ENCODE data around the gene ENPP7.
"Not testable (repeated sequence)": the region's sequence is repeated elsewhere in the genome, so short reads cannot be mapped to it uniquely, and the experiment has no call there.

ENPP7 gene

GRCh38 chr17:79749156-79749815 lies 18.5 kb downstream of the ENPP7 start:
- no peak for DNase-seq (ENCODE audit: low read depth)

DNA sequence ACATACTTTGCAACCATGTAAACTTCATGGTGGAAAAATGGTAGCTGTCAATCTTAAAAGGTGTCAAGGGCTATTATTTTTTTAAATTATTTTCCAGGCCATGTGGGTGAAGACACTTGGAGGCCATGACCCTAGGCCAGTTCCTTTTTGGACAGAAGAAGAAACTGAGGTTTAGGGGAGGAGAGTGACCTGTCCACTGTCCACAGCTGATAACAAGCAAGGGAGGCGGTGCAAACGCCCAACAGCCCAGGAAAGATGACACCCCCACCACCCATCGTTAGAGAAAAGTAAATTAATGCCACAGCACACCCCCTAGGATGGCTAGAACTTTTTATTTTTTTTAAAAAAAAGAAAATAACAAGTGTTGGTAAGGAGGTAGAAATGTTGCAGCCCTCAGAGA lies 19.2 kb downstream of the ENPP7 start:
- DNase-seq (ENCODE audit: low read depth) = no peak

- no peak for DNase-seq (ENCODE audit: low read depth)
These were observed 20.2 kb downstream of the ENPP7 start for GRCh38 chr17:79750650-79751545.

DNA sequence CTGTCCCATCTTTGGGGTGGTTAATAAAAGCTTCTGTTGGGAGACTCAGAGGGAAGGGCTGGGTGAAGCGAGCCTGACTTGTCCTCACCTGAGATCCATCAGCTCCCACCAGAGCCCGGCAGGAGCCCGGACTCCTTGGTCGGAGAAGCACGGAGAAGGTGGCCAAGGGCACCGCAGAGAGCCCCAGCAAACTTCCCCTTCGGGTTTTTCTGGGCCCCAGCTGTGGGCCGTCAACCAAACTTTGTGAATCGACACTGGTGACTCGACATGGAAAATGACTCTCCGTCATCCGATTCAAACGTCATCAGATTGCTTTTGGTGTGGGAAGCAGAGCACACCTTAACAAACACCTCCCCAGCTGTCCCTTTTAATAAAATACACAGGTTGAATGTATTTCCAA lies 21.4 kb downstream of the ENPP7 start:
- no peak for DNase-seq (ENCODE audit: low read depth)

- no peak for DNase-seq (ENCODE audit: low read depth)
These were observed 23.6 kb downstream of the ENPP7 start for GRCh38 chr17:79754370-79754769.

DNA sequence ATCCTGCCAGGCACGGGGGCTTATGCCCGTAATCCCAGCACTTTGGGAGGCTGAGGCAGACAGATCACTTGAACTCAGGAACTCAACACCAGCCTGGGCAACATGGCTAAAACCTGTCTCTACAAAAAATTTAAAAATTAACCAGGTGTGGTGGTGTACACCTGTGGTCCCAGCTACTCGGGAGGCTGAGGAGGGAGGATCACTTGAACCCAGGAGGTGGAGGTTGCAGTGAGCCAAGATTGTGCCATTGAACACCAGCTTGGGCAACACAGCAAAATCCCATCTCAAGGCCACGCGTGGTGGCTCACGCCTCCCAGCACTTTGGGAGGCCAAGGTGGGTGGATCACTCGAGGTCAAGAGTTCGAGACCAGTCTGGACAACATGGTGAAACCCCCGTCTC lies 24.2 kb downstream of the ENPP7 start:
- DNase-seq (ENCODE audit: low read depth) = not testable (repeated sequence)

GRCh38 chr17:79755591-79755990 lies 24.8 kb downstream of the ENPP7 start:
- no peak for DNase-seq (ENCODE audit: low read depth)

DNA sequence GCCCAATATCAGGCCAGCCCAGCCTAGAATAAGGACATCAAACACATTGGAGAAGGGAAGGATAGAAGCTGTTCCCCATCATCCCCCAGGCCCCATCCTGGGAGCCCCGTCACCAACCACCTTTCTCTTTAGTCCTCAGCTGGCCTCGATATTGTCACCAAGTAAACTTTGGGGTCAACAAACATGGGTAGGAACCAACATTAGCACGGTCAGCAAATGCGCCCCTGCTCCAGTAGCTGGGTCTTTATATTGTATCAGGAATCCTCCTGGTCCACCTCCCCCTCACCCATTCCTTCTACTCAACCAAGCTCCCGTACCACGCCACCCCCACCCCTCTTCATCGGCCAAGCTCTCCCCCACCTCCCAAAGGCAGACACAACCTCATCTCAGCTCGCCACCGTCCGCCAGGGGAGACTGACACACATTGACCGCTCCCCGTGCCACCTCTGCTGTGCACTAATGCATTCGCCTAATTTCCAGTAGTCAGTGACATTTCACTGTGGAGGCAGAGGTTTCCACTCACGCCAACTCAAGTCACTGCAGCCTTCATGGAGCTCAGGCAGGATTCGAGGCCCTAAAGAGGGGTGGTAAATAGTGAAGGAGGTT lies 26.5 kb downstream of the ENPP7 start:
- no peak for DNase-seq (ENCODE audit: low read depth)

DNA sequence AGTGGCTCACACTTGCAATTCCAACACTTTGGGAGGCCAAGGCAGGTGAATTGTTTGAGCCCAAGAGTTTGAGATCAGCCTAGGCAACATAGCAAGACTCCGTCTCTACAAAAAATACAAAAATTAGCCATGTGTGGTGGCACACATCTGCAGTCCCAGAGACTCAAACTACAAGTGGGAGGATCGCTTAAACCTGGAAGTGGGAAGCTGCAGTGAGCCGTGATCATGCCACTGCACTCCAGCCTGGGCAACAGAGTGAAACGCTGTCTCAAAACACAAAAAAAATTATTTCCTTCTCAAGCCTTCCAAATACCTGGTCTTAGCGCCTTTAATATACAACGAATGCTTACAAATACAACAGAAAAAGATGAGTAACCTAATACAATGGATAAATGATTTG lies 27.5 kb downstream of the ENPP7 start:
- no peak for DNase-seq (ENCODE audit: low read depth)

DNA sequence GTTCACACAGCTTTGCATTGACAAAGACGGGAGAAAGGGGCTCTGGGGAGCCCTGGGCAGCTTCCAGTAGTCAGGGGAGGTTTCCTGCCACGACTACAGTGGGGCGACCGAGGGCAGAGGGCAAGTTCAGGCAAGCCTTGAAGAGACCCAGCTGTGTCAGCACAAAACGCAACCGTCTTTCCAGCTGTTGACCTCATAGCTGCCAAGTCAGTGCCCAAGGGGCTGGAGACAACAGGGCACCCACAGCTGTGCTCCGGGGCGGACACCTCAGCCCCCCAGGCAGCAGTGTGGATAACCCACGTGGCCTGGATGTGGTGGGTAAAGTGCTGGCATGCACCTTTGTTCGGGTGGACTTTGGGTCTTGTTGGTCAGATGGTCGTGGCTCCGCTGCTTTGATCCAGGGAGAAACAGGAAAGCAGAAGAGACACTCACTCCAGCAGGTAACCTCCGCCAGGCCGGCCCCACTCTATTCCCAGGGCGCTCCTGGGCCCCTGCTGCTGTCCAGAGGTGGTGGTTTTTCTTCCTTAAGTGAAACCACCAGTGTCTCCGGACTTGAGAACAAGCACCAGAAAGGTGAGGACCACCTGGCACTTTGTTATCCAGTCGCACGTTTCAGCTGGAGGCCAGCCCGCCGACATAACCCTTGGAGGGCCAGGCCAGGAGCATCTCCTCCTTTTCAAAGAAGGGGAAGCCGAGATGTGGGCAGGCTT lies 29.6 kb downstream of the ENPP7 start:
- no peak for DNase-seq (ENCODE audit: low read depth)

GRCh38 chr17:79761894-79762589 lies 31.3 kb downstream of the ENPP7 start:
- DNase-seq (ENCODE audit: low read depth) = no peak

DNA sequence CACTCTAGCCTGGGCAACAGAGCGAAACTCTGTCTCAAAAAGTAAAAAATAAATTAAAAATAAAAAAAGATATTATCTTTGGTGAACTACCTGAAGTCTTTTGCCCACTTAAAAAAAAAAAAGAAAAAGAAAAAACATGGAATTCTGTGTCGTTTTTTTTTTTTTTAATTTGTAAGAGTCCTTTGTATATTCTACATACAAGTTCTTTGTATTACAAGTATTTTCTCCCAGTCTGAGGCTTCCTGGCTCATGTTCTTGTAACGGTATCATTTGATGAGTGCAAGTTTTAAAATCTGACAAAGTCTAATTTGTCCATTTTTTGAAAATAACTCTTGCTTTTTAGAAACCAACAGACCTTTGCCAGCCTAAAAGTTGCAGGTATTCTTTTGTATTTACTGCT lies 35.0 kb downstream of the ENPP7 start:
- DNase-seq (ENCODE audit: low read depth) = no peak

DNA sequence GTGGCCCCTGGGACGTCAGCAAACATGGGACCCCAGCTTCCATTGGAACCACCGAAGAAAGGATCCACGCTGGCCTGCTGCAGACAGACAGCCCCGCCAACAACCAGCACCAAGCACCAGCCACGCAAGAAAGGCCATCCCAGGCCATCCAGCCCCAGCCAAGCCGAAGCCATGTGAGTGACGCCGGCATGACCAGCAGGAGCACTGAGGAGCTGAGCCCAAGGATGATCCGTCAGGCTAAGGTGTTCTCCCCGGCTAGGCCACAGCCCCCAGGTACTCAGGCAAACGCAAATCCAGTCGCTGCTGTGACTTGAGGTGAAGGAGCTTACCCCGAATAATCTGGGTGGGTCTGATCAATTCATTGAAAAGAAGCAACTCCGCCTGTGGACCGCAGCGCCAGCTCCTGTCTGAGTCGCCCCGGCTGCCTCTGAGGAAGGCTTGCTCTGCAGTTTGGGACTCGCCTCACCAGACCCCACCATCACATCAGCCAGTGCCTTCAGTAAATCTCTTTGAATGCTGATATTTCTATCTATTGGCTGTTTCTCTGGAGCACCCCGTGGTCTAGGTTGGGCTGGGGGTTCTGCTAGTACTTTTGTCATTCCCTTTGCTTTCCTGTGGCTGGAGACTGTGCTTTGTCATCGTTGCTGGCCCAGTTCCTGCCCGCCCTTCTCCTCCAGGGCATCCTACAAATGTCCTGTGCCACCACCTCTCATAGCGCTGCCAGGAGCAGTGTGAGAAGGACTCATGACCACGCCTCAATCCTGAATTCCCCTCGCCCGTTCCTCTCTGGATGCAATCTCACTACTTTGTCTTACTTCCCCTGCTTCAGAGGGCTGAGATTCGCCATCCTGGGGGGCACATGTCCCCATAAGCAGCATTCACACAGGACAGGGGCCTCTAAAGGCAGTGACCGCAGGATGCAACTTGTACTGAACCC lies 39.1 kb downstream of the ENPP7 start:
- no peak for DNase-seq (ENCODE audit: low read depth)

DNA sequence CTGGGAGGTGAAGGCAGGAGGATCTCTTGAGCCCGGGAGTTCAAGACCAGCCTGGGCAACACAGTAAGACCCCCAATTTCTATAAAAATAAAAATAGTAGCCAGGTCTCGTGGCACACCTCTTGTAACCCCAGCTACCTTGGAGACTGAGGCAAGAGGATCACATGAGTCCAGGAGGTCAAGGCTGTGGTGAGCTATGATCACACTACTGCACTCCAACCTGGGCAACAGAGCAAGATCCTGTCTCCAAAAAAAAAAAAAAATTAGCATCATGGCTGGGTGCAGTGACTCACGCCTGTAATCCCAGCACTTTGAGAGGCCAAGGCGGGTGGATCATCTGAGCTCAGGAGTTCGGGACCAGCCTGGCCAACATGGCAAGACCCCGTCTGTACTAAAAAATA lies 40.5 kb downstream of the ENPP7 start:
- no peak for DNase-seq (ENCODE audit: low read depth)

DNA sequence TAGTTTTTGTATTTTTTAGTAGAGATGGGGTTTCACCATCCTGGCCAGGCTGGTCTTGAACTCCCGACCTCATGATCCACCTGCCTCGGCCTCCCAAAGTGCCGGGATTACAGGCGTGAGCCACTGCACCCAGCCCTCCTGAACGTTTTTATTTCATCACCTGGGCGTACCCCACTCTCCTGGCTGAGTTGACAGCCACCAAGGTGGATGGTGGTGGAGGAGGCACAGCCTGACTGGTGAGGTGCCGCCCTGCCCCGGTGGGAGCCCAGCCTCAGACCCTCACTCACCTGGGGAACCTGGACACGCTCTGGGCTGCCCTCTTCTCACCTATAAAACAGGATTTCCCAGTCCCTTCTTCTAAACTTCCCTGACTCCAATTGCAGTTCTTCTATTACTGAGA lies 42.0 kb downstream of the ENPP7 start:
- DNase-seq (ENCODE audit: low read depth) = not testable (repeated sequence)

DNA sequence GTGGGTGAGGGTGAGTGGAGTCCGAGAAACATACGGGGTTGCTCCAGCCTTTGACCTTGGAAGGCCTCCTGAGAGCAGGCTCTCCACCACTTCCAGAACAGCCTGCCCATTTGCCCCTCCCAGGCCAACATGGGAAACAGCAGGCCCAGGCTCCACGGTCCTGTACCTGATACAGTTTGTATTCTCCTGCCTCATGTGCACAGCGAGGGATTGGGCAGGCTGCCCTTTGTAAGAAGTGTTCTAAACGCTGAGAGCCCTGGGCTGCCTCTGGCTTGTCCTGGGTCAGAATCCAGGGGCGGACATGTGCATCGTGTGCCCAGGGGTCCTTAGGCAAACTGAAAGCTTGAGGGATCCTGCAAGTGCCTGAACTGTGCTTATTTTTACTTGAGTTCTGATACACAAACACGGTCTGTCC lies 43.8 kb downstream of the ENPP7 start:
- DNase-seq (ENCODE audit: low read depth) = no peak

GRCh38 chr17:79775632-79776031 lies 44.9 kb downstream of the ENPP7 start:
- no peak for DNase-seq (ENCODE audit: low read depth)

GRCh38 chr17:79776376-79777119 lies 45.8 kb downstream of the ENPP7 start:
- no peak for DNase-seq (ENCODE audit: low read depth)

DNA sequence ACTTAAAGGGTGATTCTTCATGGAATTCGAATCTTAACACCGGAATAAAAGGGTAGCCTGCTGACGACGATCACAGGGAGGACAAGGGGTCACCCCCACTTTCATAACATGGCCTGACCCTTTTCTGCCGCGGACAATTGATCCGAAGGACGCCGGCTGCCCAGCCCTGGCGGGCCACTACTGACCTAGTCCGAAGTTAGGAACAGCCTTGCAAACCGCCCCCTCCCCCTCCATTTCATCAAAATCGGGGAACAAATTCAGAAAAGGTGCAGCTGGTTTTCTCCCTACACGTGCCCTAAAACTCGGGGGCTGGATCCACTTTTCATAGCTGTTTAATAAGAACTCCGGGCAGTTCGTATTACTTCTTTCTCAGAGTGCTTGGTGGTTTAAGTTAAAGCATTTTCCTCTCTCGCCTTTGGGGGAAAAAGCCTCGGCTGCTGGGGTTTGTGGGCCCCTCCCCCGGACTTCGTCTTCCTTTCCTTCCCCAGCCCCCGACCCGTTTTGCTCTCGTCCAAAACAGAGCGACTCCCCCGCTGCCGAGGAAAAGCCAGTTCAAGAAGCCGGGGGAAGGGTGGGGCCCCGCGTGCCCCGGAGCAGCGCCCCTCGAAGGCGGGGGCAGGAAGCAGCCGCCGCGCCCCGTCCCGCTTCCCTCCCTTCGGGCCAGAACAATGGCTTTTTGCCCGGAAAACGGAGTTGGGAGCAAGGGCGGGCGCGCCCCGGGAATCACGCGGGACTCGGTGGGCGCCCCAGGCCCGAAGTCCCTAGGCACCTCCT lies 46.6 kb downstream of the ENPP7 start:
- no peak for DNase-seq (ENCODE audit: low read depth)

Data from activated T-helper 1 cell treated with Interleukin-2 at 50 U/mL for 16 hours (primary cell).